T-helper 2 cell treated with Interferon-gamma antibody and Interleukin-4, amounts not matched to agents 100 ng/mL and 5 ng/mL, for 36 hours (primary cell): ENCODE results near the gene PLXNA2. TPM values are rescaled to one million over a fixed set of nuclear protein-coding genes. Genes with fewer than 3 reads are reported as not detected.

Experiments used
- intact Hi-C: fragments of 100-400 bp; cut with micrococcal nuclease; formaldehyde crosslinking; loops from one replicate; pipeline ENCODE4 v1.15.1; 2023
- total RNA-seq: library from RNA; stranded (reverse); gene quantifications from 2 replicates; pipeline ENCODE4 v1.2.3, GENCODE V29; 2022

The PLXNA2 gene
- total RNA-seq, 1 donor from 2014 or later = 0.39 TPM

GRCh38 chr1:208126108-208126507, 118.1 kb downstream of the PLXNA2 start:
- intact Hi-C loops = no loop called here

GRCh38 chr1:208122612-208123358, 121.4 kb downstream of the PLXNA2 start:
- intact Hi-C loops = no loop called here

- intact Hi-C loops = no loop called here
These were observed 122.3 kb downstream of the PLXNA2 start for GRCh38 chr1:208121813-208122364.

GRCh38 chr1:208120431-208120790, 123.8 kb downstream of the PLXNA2 start:
- intact Hi-C loops = no loop called here

GRCh38 chr1:208118841-208119606, 125.2 kb downstream of the PLXNA2 start:
- intact Hi-C loops = no loop called here

GRCh38 chr1:208118306-208118705, 125.9 kb downstream of the PLXNA2 start:
- intact Hi-C loops = no loop called here

- intact Hi-C loops = no loop called here
These were observed 126.4 kb downstream of the PLXNA2 start for GRCh38 chr1:208117826-208118225.

GRCh38 chr1:208117409-208117808, 126.8 kb downstream of the PLXNA2 start:
- intact Hi-C loops = no loop called here

- intact Hi-C loops = no loop called here
These were observed 128.1 kb downstream of the PLXNA2 start for GRCh38 chr1:208115924-208116640.

GRCh38 chr1:208113011-208113410, 131.2 kb downstream of the PLXNA2 start:
- intact Hi-C loops = no loop called here

GRCh38 chr1:208112401-208112800, 131.8 kb downstream of the PLXNA2 start:
- intact Hi-C loops = no loop called here

- intact Hi-C loops = no loop called here
These were observed 132.5 kb downstream of the PLXNA2 start for GRCh38 chr1:208111646-208112190.

GRCh38 chr1:208110296-208110695, 133.9 kb downstream of the PLXNA2 start:
- intact Hi-C loops = no loop called here

- intact Hi-C loops = no loop called here
These were observed 135.4 kb downstream of the PLXNA2 start for GRCh38 chr1:208108646-208109330.

GRCh38 chr1:208108213-208108608, 136.0 kb downstream of the PLXNA2 start:
- intact Hi-C loops = no loop called here

GRCh38 chr1:208107425-208108212, 136.6 kb downstream of the PLXNA2 start:
- intact Hi-C loops = no loop called here

- intact Hi-C loops = no loop called here
These were observed 138.0 kb downstream of the PLXNA2 start for GRCh38 chr1:208106218-208106617.

- intact Hi-C loops = no loop called here
These were observed 138.4 kb downstream of the PLXNA2 start for GRCh38 chr1:208105756-208106155.

- intact Hi-C loops = no loop called here
These were observed 140.3 kb downstream of the PLXNA2 start for GRCh38 chr1:208103597-208104513.
